HEK293 (cell line): ENCODE measurements around the gene CARD11.
A peak's percentile ranks its signal among the peaks of the same experiment; 100 is the strongest.

ENCODE experiments used
- CTCF ChIA-PET: fragments of 350-600 bp; formaldehyde crosslinking; extraction: SDS; loops from one replicate; lab custom pipeline; 2021; ENCODE audit warnings: antibody characterized with exemption; lab: Yijun Ruan, JAX
- POLR2A ChIA-PET: fragments of 300-600 bp; formaldehyde crosslinking; extraction: SDS; loops from one replicate; lab custom pipeline; 2020; ENCODE audit warnings: antibody characterized with exemption, inconsistent platforms; lab: Yijun Ruan, JAX
- H3K27ac ChIP-seq: fragments of 200-500 bp; sonication (Bioruptor generic); 2 replicates; pipeline ENCODE4 v1.5.1; 2014; ENCODE audit warnings: low read depth, low read length, control low read depth, inconsistent platforms; ENCODE audit errors: extremely low read depth
- H3K36me3 ChIP-seq, 2 experiments: fragments of 200-500 bp in 1 of 2; sonication (Bioruptor generic) in 1 of 2; 1 replicate in 1 of 2; 2 replicates in 1 of 2; pipeline ENCODE4 v1.5.1; 2014 to 2017; ENCODE audit warnings: inconsistent platforms in 2 of 2, low read length in 2 of 2; ENCODE audit not compliant: control insufficient read depth in 2 of 2, insufficient read depth in 1 of 2
- H3K4me1 ChIP-seq: fragments of 200-500 bp; sonication (Bioruptor generic); 2 replicates; pipeline ENCODE4 v1.5.1; 2014; ENCODE audit warnings: mild to moderate bottlenecking, low read length, inconsistent platforms; ENCODE audit not compliant: control insufficient read depth, insufficient read depth
- H3K4me3 ChIP-seq: 2 replicates; pipeline ENCODE4 v1.5.1; 2011; ENCODE audit warnings: low read depth, mild to moderate bottlenecking, control low read depth, low read length, moderate library complexity
- H3K9me3 ChIP-seq: fragments of 200-500 bp; sonication (Bioruptor generic); 2 replicates; pipeline ENCODE4 v1.5.1; 2014; ENCODE audit warnings: low read depth, low read length, inconsistent platforms; ENCODE audit not compliant: control insufficient read depth, insufficient read depth
- AEBP2 ChIP-seq: fragments of 450-650 bp; formaldehyde crosslinking; IDR thresholded peaks from 2 replicates; pipeline ENCODE4 v1.5.1; 2016; ENCODE audit warnings: missing biosample characterization, missing genetic modification characterization, borderline replicate concordance
- HIC1 ChIP-seq: fragments of 450-650 bp; formaldehyde crosslinking; IDR thresholded peaks from 2 replicates; pipeline ENCODE4 v1.5.1; 2016; ENCODE audit warnings: missing biosample characterization, missing genetic modification characterization
- KLF16 ChIP-seq: fragments of 450-650 bp; formaldehyde crosslinking; IDR thresholded peaks from 2 replicates; pipeline ENCODE4 v1.5.1; 2017; ENCODE audit warnings: missing biosample characterization, missing genetic modification characterization
- KLF7 ChIP-seq: fragments of 450-650 bp; formaldehyde crosslinking; IDR thresholded peaks from 2 replicates; pipeline ENCODE4 v1.5.1; 2016; ENCODE audit warnings: missing biosample characterization, missing genetic modification characterization, borderline replicate concordance
- MEIS1 ChIP-seq: sonication (generic); formaldehyde crosslinking; IDR thresholded peaks from 2 replicates; pipeline ENCODE4 v1.8.1; 2022; ENCODE audit warnings: missing genetic modification reagents, mild to moderate bottlenecking, borderline replicate concordance
- OVOL3 ChIP-seq: fragments of 450-650 bp; formaldehyde crosslinking; IDR thresholded peaks from 2 replicates; pipeline ENCODE4 v1.5.1; 2016; ENCODE audit warnings: missing biosample characterization, missing genetic modification characterization
- SALL2 ChIP-seq: fragments of 450-650 bp; formaldehyde crosslinking; IDR thresholded peaks from 2 replicates; pipeline ENCODE4 v1.5.0; 2017; ENCODE audit warnings: missing biosample characterization, mild to moderate bottlenecking, missing genetic modification characterization, borderline replicate concordance
- SCRT2 ChIP-seq: fragments of 450-650 bp; formaldehyde crosslinking; IDR thresholded peaks from 2 replicates; pipeline ENCODE4 v1.5.1; 2016; ENCODE audit warnings: missing biosample characterization, missing genetic modification characterization
- ZBTB17 ChIP-seq: fragments of 450-650 bp; formaldehyde crosslinking; IDR thresholded peaks from 2 replicates; pipeline ENCODE4 v1.5.1; 2016; ENCODE audit warnings: missing biosample characterization, missing genetic modification characterization
- ZFHX2 ChIP-seq: fragments of 450-650 bp; formaldehyde crosslinking; conservative IDR thresholded peaks from 2 replicates; pipeline ENCODE4 v1.5.1; 2016; ENCODE audit warnings: missing biosample characterization, missing genetic modification characterization
- ZFP69B ChIP-seq: fragments of 450-650 bp; formaldehyde crosslinking; IDR thresholded peaks from 2 replicates; pipeline ENCODE4 v1.5.1; 2016; ENCODE audit warnings: missing biosample characterization, missing genetic modification characterization
- ZNF184 ChIP-seq: fragments of 450-650 bp; IDR thresholded peaks from 2 replicates; pipeline ENCODE4 v1.5.1; 2018; ENCODE audit warnings: missing biosample characterization, mild to moderate bottlenecking, missing genetic modification characterization
- ZNF518A ChIP-seq: fragments of 450-650 bp; formaldehyde crosslinking; conservative IDR thresholded peaks from 2 replicates; pipeline ENCODE4 v1.5.1; 2016; ENCODE audit warnings: low read depth, missing biosample characterization, missing genetic modification characterization
- ZNF692 ChIP-seq: fragments of 450-650 bp; formaldehyde crosslinking; IDR thresholded peaks from 2 replicates; pipeline ENCODE4 v1.5.1; 2016; ENCODE audit warnings: missing biosample characterization, missing genetic modification characterization
- ZNF704 ChIP-seq: fragments of 450-650 bp; formaldehyde crosslinking; IDR thresholded peaks from 2 replicates; pipeline ENCODE4 v1.5.1; 2016; ENCODE audit warnings: missing biosample characterization, missing genetic modification characterization
- ZSCAN18 ChIP-seq: fragments of 450-650 bp; formaldehyde crosslinking; IDR thresholded peaks from 2 replicates; pipeline ENCODE4 v1.5.1; 2016; ENCODE audit warnings: missing biosample characterization, missing genetic modification characterization
- ZSCAN5A ChIP-seq: fragments of 450-650 bp; formaldehyde crosslinking; IDR thresholded peaks from 2 replicates; pipeline ENCODE4 v1.5.1; 2016; ENCODE audit warnings: missing biosample characterization, missing genetic modification characterization

Gene CARD11

GRCh38 chr7:2928256-2928612 lies 115.4 kb downstream of the CARD11 start (continued):
- no peak for TF ChIP-seq ZNF518A (tag by site-specific recombination)
- no peak for TF ChIP-seq ZNF704
- no peak for TF ChIP-seq HIC1 (tag by site-specific recombination)
- TF ChIP-seq ZNF692 (tag by site-specific recombination), result no peak
- TF ChIP-seq KLF7 (tag by site-specific recombination), result no peak

- Histone ChIP-seq H3K36me3 (no peaks in the 10 kb centered on the region), H3K4me1 (no peaks in the 10 kb centered on the region), H3K4me3 (no peak overlapping the region), H3K9me3 (no peaks in the 10 kb centered on the region), H3K27ac (no peak overlapping the region)
- ChIA-PET CTCF (interaction anchor here (1.7 kb wide), 1 partner anchor 40 kb away, joined by 3 read pairs; no protein-coding TSS in a partner anchor), POLR2A (interaction anchor here (0.7 kb wide), 1 partner anchor 21 kb away, joined by 3 read pairs; no protein-coding TSS in a partner anchor)
- no peak for TF ChIP-seq ZFP69B
- TF ChIP-seq KLF16, result no peak
- no peak for TF ChIP-seq ZSCAN18 (tag by site-specific recombination)
- TF ChIP-seq SCRT2, result no peak
- no peak for TF ChIP-seq MEIS1
Measured at GRCh38 chr7:2927592-2927991, 116.1 kb downstream of the CARD11 start.

- H3K4me1 ChIP-seq, result no peaks in the 10 kb centered on the region
- H3K4me3 ChIP-seq, result no peak overlapping the region
- ChIA-PET POLR2A (interaction anchor here (0.7 kb wide), 2 partner anchors 21 to 415 kb away, joined by 3 to 4 read pairs; no protein-coding TSS in a partner anchor), CTCF (interaction anchor here (0.6 to 1.7 kb wide), 2 partner anchors 22 to 40 kb away, joined by 3 read pairs; no protein-coding TSS in a partner anchor)
- H3K36me3 ChIP-seq, result no peaks in the 10 kb centered on the region
- H3K27ac ChIP-seq, result no peak overlapping the region
- H3K9me3 ChIP-seq, result no peaks in the 10 kb centered on the region
- TF ChIP-seq SALL2 (tag by site-specific recombination) (no peak), ZBTB17 (no peak), ZSCAN5A (tag by site-specific recombination) (no peak), ZNF184 (tag by site-specific recombination) (no peak), AEBP2 (tag by site-specific recombination) (no peak), ZFHX2 (tag by site-specific recombination) (0 out of 2 replicates have a peak, but pooled peaks have one; percentile 19), OVOL3 (no peak)
Measured at GRCh38 chr7:2926896-2927405, 116.7 kb downstream of the CARD11 start.
